HG03280 (cell line): ENCODE measurements around the gene TRIM4.
"Not testable (repeated sequence)": the region's sequence is repeated elsewhere in the genome, so short reads cannot be mapped to it uniquely, and the experiment has no call there.

Experiments used
- ATAC-seq: cut with Tn5 transposase; IDR thresholded peaks from one replicate; pipeline ENCODE4 v1.9.1; 2021; ENCODE audit warnings: mild to moderate bottlenecking, moderate library complexity; ENCODE audit not compliant: unreplicated experiment

TRIM4 gene, protein sequence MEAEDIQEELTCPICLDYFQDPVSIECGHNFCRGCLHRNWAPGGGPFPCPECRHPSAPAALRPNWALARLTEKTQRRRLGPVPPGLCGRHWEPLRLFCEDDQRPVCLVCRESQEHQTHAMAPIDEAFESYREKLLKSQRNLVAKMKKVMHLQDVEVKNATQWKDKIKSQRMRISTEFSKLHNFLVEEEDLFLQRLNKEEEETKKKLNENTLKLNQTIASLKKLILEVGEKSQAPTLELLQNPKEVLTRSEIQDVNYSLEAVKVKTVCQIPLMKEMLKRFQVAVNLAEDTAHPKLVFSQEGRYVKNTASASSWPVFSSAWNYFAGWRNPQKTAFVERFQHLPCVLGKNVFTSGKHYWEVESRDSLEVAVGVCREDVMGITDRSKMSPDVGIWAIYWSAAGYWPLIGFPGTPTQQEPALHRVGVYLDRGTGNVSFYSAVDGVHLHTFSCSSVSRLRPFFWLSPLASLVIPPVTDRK

GRCh38 chr7:99918959-99919813 lies at the start of gene TRIM4:
Gene TRIM4 (minus strand): TSS chr7:99919530. CDS start chr7:99919401, 129 bp downstream.
- ATAC-seq = peak; percentile 97

- ATAC-seq = no peak
These were observed 39.4 kb upstream of the TRIM4 start for GRCh38 chr7:99958564-99959227.

DNA sequence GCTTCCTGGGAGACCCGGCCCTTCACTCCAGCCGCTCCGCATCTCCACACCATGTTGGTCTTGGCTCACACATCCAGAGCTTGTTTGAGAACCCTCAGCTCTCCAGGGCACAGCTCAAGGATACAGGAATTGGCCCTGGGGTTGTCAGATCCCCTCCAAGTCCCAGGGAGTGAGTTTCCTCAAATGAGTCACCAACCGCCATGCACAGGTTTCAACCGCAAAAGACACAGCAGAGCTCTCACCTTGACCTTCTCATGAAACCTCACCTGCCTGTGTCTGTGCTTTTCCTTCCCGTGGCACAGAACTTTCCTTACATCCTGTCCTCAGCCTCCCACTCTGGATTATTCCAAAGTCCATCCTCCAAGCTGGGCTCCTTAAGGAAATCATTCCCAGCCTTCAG lies 35.9 kb upstream of the TRIM4 start:
- no peak for ATAC-seq

DNA sequence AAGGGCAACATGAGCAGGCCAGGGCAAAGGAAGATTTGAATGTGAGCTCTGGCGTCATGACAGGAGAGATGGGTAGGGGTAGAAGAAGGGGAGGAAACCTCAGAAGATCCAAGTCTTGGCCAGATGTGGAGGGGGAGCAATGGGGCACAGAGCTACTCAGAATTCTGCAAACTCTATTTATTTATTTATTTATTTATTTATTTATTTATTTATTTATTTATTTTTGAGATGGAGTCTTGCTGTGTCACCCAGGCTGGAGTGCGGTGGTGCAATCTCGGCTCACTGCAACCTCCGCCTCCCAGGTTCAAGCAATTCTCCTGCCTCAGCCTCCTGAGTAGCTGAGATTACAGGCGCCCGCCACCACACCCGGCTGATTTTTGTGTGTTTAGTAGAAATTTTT lies 35.3 kb upstream of the TRIM4 start:
- not testable (repeated sequence) for ATAC-seq

DNA sequence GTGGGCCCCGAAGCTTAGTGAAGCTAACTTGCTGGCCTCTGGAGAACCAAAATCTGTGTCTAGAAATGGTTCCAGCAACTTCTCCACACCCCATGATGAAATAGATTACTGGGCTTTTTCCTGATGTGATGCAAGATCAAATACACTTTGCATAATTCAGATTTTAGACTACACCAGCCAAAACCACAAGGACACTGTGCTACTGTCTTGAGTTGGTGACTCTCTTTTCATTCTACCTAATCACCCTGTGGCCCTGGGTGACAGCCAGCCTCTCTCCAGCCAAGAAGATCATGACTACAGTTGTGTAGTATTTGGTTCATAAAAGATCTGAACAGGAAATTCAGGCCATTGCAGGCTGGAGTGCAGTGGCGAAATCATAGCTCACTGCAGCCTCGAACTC lies 34.3 kb upstream of the TRIM4 start:
- ATAC-seq = no peak

- not testable (repeated sequence) for ATAC-seq
These were observed 33.3 kb upstream of the TRIM4 start for GRCh38 chr7:99952649-99953048.

DNA sequence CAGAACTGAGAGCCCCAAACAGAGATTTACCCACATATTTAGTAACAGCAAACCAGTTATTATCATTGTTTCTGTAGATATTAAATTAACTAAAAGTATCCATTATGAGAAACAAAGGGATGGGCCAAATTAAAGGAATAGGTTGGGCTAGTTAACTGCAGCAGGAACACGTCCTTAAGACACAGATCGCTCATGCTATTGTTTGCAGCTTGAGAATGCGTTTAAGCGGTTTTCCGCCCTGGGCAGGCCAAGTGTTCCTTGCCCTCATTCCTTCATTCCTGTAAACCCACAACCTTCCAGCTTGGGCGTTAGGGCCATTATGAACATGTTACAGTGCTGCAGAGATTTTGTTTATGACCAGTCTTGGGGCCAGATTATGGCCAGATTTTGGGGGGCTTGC lies 31.5 kb upstream of the TRIM4 start:
- ATAC-seq = not testable (repeated sequence)

DNA sequence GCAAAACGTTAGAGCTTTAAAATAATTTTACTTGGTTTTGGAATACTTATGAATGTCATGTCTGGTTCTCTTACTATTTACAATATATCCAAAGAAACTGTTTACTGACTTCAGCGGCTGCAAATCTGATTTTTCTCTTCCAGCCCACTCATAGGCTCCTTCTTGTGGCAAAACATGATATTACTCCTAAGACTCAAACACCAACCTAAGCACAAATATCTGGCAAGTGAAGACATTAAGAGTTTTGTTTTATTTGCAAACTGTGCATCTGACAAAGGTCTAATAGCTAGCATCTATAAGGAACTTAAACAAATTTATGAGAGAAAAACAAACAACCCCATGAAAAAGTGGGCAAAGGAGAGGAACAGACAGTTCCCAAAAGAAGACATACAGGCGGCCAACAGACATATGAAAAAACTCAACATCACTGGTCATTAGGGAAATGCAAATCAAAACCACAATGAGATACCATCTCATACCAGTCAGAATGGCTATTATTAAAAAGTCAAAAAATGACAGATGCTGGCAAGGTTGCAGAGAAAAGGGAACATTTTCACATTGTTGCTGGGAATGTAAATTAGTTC lies 30.4 kb upstream of the TRIM4 start:
- no peak for ATAC-seq

- ATAC-seq = no peak
These were observed 28.3 kb upstream of the TRIM4 start for GRCh38 chr7:99947608-99948007.

GRCh38 chr7:99944497-99945070 lies 25.3 kb upstream of the TRIM4 start:
- ATAC-seq = no peak

GRCh38 chr7:99943641-99944496 lies 24.5 kb upstream of the TRIM4 start:
- no peak for ATAC-seq

DNA sequence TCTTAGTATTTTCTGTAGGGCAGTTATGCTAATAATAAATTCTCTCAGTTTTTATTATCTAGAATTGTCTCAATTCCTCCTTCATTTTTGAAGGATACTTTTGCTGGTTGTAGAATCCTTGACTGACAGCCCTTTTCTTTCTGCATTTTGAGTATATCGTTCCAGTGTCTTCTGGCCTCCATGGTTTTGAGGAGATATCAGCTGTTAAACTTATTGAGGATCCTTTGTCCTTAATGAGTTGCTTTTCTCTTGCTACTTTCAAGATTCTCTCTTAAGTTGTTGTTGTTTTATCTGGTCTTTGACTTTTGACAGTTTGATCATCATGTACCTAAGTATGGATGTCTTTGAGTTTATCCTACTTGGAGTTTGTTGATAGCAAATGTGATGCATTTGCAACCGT lies 19.0 kb upstream of the TRIM4 start:
- no peak for ATAC-seq

DNA sequence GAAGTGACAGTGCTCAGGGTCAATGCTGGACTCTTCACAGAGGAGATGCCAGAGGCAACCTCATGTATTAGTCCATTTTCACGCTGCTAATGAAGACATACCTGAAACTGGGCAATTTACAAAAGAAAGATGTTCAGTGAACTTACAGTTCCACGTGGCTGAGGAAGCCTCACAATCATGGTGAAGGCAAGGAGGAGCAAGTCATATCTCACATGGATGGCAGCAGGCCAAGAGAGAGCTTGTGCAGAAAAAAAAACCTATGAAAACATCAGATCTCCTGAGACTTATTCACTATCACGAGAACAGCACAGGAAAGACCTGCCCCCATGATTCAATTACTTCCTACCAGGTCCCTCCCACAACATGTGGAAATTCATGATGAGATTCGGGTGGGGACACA lies 15.7 kb upstream of the TRIM4 start:
- not testable (repeated sequence) for ATAC-seq

GRCh38 chr7:99930376-99930775 lies 11.0 kb upstream of the TRIM4 start:
- no peak for ATAC-seq

- no peak for ATAC-seq
These were observed 10.4 kb upstream of the TRIM4 start for GRCh38 chr7:99929730-99930053.

GRCh38 chr7:99928994-99929729 lies 9.8 kb upstream of the TRIM4 start, which contains the start of gene GJC3:
Gene GJC3 (minus strand): TSS chr7:99929620. CDS start chr7:99929620, 0 bp downstream.
- ATAC-seq = no peak

DNA sequence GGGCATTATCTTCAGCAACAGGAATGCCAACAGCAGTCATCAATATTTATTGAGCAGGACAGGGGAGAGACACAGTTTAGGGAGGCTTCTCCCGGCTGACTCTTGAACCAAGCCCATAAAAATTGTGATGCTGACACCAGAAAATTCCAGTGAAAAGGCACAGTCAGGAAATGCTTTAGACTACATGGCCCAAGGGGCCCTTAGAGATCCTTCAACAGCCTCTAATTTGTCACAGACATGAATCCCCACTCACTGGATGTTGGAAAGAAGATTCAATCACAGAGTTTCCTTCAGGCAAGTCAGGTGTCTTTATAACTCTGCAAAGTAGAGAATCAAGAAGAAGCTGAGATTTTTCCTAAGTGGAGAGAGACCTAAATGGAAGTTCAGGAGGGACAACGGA lies 8.9 kb upstream of the TRIM4 start:
- no peak for ATAC-seq

DNA sequence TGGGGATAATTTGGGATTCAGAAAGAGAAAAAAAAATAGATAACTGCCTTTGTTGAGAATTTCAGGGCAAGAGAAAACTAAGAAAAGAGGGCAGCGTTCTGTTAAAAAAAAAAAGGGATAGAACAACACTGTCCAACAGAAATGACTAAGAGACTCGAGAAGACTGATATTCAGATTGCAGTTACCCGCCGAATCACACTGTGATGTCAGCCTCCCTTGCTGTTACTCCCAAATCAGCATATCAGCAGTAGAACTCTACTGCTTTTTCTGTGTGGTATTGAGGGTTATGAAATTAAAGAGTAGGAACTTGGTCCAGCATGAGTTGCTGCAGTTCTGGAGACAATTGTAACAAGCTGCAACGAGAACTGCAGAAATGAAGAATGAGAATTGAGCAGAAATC lies 8.2 kb upstream of the TRIM4 start:
- no peak for ATAC-seq

DNA sequence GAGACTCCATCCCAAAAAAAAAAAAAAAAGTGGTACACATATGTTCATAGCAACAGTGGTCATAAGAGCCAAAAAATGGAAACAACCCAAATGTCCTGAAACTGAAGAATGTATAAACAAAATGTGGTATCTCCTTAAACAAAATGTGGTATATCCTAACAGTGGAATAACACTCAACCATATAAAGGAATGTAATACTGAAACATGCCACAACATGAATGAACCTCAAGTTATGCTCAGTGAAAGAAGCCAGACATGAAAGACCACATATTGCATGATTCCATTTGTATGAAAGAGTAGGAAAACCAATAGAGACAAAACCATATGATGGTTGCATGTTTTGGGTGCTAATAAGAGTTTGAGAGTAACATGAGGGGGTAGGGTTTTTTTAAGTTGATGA lies 7.0 kb upstream of the TRIM4 start:
- ATAC-seq = no peak
